Measurements from ENCODE around the gene RAB3IL1. TPM values are rescaled to one million over a fixed set of nuclear protein-coding genes. Genes with fewer than 3 reads are reported as not detected.

Gene RAB3IL1, protein sequence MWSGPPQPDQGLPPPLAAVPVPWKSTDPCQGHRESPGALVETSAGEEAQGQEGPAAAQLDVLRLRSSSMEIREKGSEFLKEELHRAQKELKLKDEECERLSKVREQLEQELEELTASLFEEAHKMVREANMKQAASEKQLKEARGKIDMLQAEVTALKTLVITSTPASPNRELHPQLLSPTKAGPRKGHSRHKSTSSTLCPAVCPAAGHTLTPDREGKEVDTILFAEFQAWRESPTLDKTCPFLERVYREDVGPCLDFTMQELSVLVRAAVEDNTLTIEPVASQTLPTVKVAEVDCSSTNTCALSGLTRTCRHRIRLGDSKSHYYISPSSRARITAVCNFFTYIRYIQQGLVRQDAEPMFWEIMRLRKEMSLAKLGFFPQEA
- total RNA-seq, result 0.32 and 1.1 TPM in 2 replicates

DNA sequence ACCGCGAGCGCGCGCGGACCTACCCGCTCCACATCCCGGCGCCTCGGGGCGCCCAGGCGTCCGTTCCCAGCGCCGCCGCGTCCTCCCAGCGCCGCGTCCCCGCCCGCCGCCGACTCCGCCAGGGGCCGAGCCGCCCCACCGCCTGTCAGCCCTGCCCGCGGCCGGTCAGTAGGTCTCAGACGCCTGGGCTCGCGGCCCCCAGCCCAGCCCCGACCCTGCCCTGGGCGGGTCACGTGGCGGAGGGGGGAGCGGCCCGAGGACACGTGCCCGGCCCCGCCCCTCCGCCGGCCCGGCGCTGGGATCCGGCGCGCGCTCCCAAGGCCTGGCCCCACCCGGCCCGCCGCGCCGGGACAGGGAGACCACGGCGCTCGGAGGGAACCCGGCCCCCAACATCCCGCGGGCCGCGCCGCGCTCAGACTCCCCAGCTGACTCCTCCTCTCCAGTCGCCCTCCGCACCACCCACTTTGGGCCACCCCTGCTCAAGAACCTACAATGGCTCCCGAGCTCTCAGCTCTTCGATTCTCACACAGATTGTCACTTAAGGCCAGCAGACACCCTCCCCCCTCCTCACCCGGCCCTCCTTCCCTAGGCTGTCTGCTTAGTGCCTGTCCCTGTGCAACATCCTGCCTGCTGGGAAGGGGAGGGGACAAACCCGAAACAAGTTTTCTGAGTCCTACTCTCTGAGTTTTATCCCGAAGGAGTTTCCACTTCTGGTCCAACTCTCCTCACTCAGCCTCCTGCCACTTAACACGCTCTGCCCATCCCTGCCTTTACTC is at the start of gene RAB3IL1:
Gene RAB3IL1, minus strand, starts transcription at position 233 of the 776 bp plus-strand sequence. Its CDS starts 199 bp downstream, at position 34.

DNA sequence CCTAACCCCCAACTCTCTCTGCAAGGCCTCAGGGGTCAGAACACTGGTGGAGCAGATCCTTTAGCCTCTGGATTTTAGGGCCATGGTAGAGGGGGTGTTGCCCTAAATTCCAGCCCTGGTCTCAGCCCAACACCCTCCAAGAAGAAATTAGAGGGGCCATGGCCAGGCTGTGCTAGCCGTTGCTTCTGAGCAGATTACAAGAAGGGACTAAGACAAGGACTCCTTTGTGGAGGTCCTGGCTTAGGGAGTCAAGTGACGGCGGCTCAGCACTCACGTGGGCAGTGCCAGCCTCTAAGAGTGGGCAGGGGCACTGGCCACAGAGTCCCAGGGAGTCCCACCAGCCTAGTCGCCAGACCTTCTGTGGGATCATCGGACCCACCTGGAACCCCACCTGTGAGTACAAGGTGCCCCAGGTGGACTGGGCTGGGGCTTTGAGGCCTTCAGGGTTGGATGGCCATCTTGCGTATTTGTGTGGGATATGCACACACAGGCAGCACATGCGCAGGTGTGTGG is 32.7 kb upstream of the RAB3IL1 start, which contains the start of gene BEST1:
Gene BEST1, plus strand, starts transcription at position 317 of the 513 bp plus-strand sequence. CDS start 1,456 bp downstream, outside the sequence.

GRCh38 chr11:61891331-61892084 is 25.9 kb downstream of the RAB3IL1 start, which contains the start of gene FADS3:
Gene FADS3, minus strand, starts transcription at chr11:61891545. Its CDS starts 164 bp downstream, at chr11:61891381.

Other genes starting within 250 kb of the RAB3IL1 start
- 0.46 and 0.65 TPM in 2 replicates for gene DAGLA, start 237.2 kb downstream of the RAB3IL1 start, total RNA-seq
- gene MYRF, start 164.9 kb downstream of the RAB3IL1 start, total RNA-seq, result 0.91 and 0.97 TPM in 2 replicates
- gene TMEM258, start 125.0 kb downstream of the RAB3IL1 start, total RNA-seq, result 51.5 and 71.1 TPM in 2 replicates
- gene FEN1, start 124.7 kb downstream of the RAB3IL1 start, total RNA-seq, result 45.8 and 52.6 TPM in 2 replicates
- 69.8 and 75.5 TPM in 2 replicates for gene FADS1, start 100.6 kb downstream of the RAB3IL1 start, total RNA-seq
- gene FADS2, start 89.3 kb downstream of the RAB3IL1 start, total RNA-seq, result 173 and 214 TPM in 2 replicates
- gene FADS3, start 26.0 kb downstream of the RAB3IL1 start, total RNA-seq, result 123 and 147 TPM in 2 replicates
- gene BEST1, start 32.8 kb upstream of the RAB3IL1 start, total RNA-seq, result under 0.01 TPM in 1 of 2 replicates, not detected in the other
- gene FTH1, start 50.1 kb upstream of the RAB3IL1 start, total RNA-seq, result 339 and 510 TPM in 2 replicates
- gene INCENP, start 206.4 kb upstream of the RAB3IL1 start, total RNA-seq, result 21.8 and 31.2 TPM in 2 replicates